ENCODE measurements around the gene ANK2. TPM values are rescaled to one million over a fixed set of nuclear protein-coding genes. Genes with fewer than 3 reads are reported as not detected.

Gene ANK2
- total RNA-seq, 1 donor from 2014 or later = 121 TPM

GRCh38 chr4:113375964-113376666 is 326.7 kb downstream of the ANK2 start:
- Mint-ChIP-seq H3K9me3 (no peaks in the 10 kb centered on the region), H3K4me1 (no peaks in the 10 kb centered on the region), H3K27me3 (ENCODE audit: insufficient read depth, low read depth) (no peaks in the 10 kb centered on the region), H3K4me3 (no peak overlapping the region), H3K36me3 (peaks cover 13% of the 10 kb centered on the region), H3K27ac (no peak overlapping the region)
- DNase-seq (ENCODE audit: low spot score) = no peak
- no peaks in the 10 kb centered on the region for H3F3A ChIP-seq (ENCODE audit: low read depth)
- H2AFZ ChIP-seq (replicated peaks) = no peak overlapping the region
- no peaks in the 10 kb centered on the region for H3K4me1 ChIP-seq
- H3K4me3 ChIP-seq = no peak overlapping the region
- no peaks in the 10 kb centered on the region for H4K20me1 ChIP-seq (ENCODE audit: low read depth)
- no peaks in the 10 kb centered on the region for H3K79me2 ChIP-seq (ENCODE audit: low read depth)
- H3K9ac ChIP-seq = no peak overlapping the region
- no peak for TF ChIP-seq EZH2phosphoT487 (IDR thresholded peaks at IDR 0.05)
- no peak for TF ChIP-seq EZH2 (IDR thresholded peaks at IDR 0.05)
- TF ChIP-seq CTCF (IDR thresholded peaks at IDR 0.05) = no peak
- no peaks in the 10 kb centered on the region for H3K27me3 ChIP-seq
- H3K36me3 ChIP-seq = peaks cover 32% of the 10 kb centered on the region
- H3K9me3 ChIP-seq (ENCODE audit: low read depth) = no peaks in the 10 kb centered on the region
- H3K27ac ChIP-seq = no peak overlapping the region
- H3K4me2 ChIP-seq = no peak overlapping the region

GRCh38 chr4:113378836-113379235 is 329.4 kb downstream of the ANK2 start:
- Mint-ChIP-seq H3K9me3 (no peaks in the 10 kb centered on the region), H3K4me3 (no peak overlapping the region), H3K36me3 (peaks cover 9% of the 10 kb centered on the region), H3K4me1 (peaks cover 3% of the 10 kb centered on the region), H3K27me3 (ENCODE audit: insufficient read depth, low read depth) (no peaks in the 10 kb centered on the region), H3K27ac (no peak overlapping the region)
- no peak overlapping the region for H2AFZ ChIP-seq (replicated peaks)
- TF ChIP-seq EZH2 (IDR thresholded peaks at IDR 0.05) (no peak), EZH2phosphoT487 (IDR thresholded peaks at IDR 0.05) (no peak), CTCF (IDR thresholded peaks at IDR 0.05) (no peak)
- peaks cover 17% of the 10 kb centered on the region for H3K36me3 ChIP-seq
- DNase-seq (ENCODE audit: low spot score) = no peak
- H3K27ac ChIP-seq = no peak overlapping the region
- no peaks in the 10 kb centered on the region for H3F3A ChIP-seq (ENCODE audit: low read depth)
- H3K4me3 ChIP-seq = no peak overlapping the region
- no peaks in the 10 kb centered on the region for H3K27me3 ChIP-seq
- no peaks in the 10 kb centered on the region for H3K9me3 ChIP-seq (ENCODE audit: low read depth)
- no peak overlapping the region for H3K4me2 ChIP-seq
- no peaks in the 10 kb centered on the region for H3K79me2 ChIP-seq (ENCODE audit: low read depth)
- no peaks in the 10 kb centered on the region for H4K20me1 ChIP-seq (ENCODE audit: low read depth)
- no peak overlapping the region for H3K9ac ChIP-seq
- no peaks in the 10 kb centered on the region for H3K4me1 ChIP-seq

- Mint-ChIP-seq H3K36me3 (peaks cover 7% of the 10 kb centered on the region), H3K27me3 (ENCODE audit: insufficient read depth, low read depth) (no peaks in the 10 kb centered on the region), H3K27ac (no peak overlapping the region), H3K4me3 (no peak overlapping the region), H3K4me1 (peaks cover 9% of the 10 kb centered on the region), H3K9me3 (peaks cover 2% of the 10 kb centered on the region)
- no peak overlapping the region for H3K27ac ChIP-seq
- H3K9me3 ChIP-seq (ENCODE audit: low read depth) = no peaks in the 10 kb centered on the region
- no peak for DNase-seq (ENCODE audit: low spot score)
- H3K4me2 ChIP-seq = no peak overlapping the region
- TF ChIP-seq EZH2 (IDR thresholded peaks at IDR 0.05) (no peak), EZH2phosphoT487 (IDR thresholded peaks at IDR 0.05) (no peak), CTCF (IDR thresholded peaks at IDR 0.05) (no peak)
- H2AFZ ChIP-seq (replicated peaks) = no peak overlapping the region
- no peaks in the 10 kb centered on the region for H4K20me1 ChIP-seq (ENCODE audit: low read depth)
- H3K4me3 ChIP-seq = no peak overlapping the region
- no peak overlapping the region for H3K9ac ChIP-seq
- peaks cover 14% of the 10 kb centered on the region for H3K4me1 ChIP-seq
- H3K36me3 ChIP-seq = peaks cover 4% of the 10 kb centered on the region
- peaks cover 13% of the 10 kb centered on the region for H3F3A ChIP-seq (ENCODE audit: low read depth)
- H3K79me2 ChIP-seq (ENCODE audit: low read depth) = no peaks in the 10 kb centered on the region
- H3K27me3 ChIP-seq = no peaks in the 10 kb centered on the region
Measured at GRCh38 chr4:113382704-113383103, 333.3 kb downstream of the ANK2 start.
